ENCODE results near the gene HIGD2A. TPM values are rescaled to one million over a fixed set of nuclear protein-coding genes. Genes with fewer than 3 reads are reported as not detected.

HIGD2A gene
- total RNA-seq, 1 experiment from 2014 or later = 98.2 TPM

- TF ChIP-seq MAX (CRISPR knock-in tag; IDR thresholded peaks at IDR 0.05) (peak; percentile 84; the same call in 1 of the 2 replicates), NR1H2 (CRISPR knock-in tag; IDR thresholded peaks at IDR 0.05) (no peak), CREB1 (CRISPR knock-in tag; IDR thresholded peaks at IDR 0.05) (peak; percentile 55; the same call in 1 of the 2 replicates), USF1 (CRISPR knock-in tag; IDR thresholded peaks at IDR 0.05) (0 out of 2 replicates have a peak, but pooled peaks have one; percentile 41), GABPB1 (CRISPR knock-in tag; IDR thresholded peaks at IDR 0.05) (no peak), JAZF1 (CRISPR knock-in tag; IDR thresholded peaks at IDR 0.05) (no peak), ATF6 (CRISPR knock-in tag; IDR thresholded peaks at IDR 0.05) (no peak), ZNF263 (CRISPR knock-in tag; IDR thresholded peaks at IDR 0.05; ENCODE audit: low read depth) (no peak), ZNF232 (CRISPR knock-in tag; IDR thresholded peaks at IDR 0.05) (peak; percentile 86), HMGA2 (CRISPR knock-in tag; IDR thresholded peaks at IDR 0.05) (no peak), ERG (CRISPR knock-in tag; IDR thresholded peaks at IDR 0.05) (no peak), PRRX2 (CRISPR knock-in tag; IDR thresholded peaks at IDR 0.05) (no peak), ZMAT4 (CRISPR knock-in tag; IDR thresholded peaks at IDR 0.05) (no peak), NFATC4 (CRISPR knock-in tag; IDR thresholded peaks at IDR 0.05) (no peak), NR2C2 (CRISPR knock-in tag; IDR thresholded peaks at IDR 0.05) (0 out of 2 replicates have a peak, but pooled peaks have one; percentile 13), EMX1 (CRISPR knock-in tag; IDR thresholded peaks at IDR 0.05) (no peak), USF2 (CRISPR knock-in tag; IDR thresholded peaks at IDR 0.05) (peak; percentile 26; the same call in 1 of the 2 replicates), ZNF396 (CRISPR knock-in tag; IDR thresholded peaks at IDR 0.05; ENCODE audit: borderline replicate concordance) (no peak), IRF2 (CRISPR knock-in tag; IDR thresholded peaks at IDR 0.05; ENCODE audit: borderline replicate concordance, low read depth) (no peak), CREM (CRISPR knock-in tag; IDR thresholded peaks at IDR 0.05) (peak; percentile 62; the same call in 1 of the 2 replicates), IRF1 (CRISPR knock-in tag; IDR thresholded peaks at IDR 0.05) (peak; percentile 89), E2F1 (CRISPR knock-in tag; IDR thresholded peaks at IDR 0.05) (no peak), ATF3 (CRISPR knock-in tag; conservative IDR thresholded peaks at IDR 0.05) (no peak), MYBL2 (CRISPR knock-in tag; IDR thresholded peaks at IDR 0.05) (peak; percentile 73), OVOL2 (CRISPR knock-in tag; IDR thresholded peaks at IDR 0.05; ENCODE audit: borderline replicate concordance) (no peak), ZNF317 (CRISPR knock-in tag; IDR thresholded peaks at IDR 0.05; ENCODE audit: borderline replicate concordance, low read depth) (no peak), JUN (CRISPR knock-in tag; IDR thresholded peaks at IDR 0.05) (no peak), TP53 (CRISPR knock-in tag; IDR thresholded peaks at IDR 0.05) (no peak)
Measured at GRCh38 chr5:176365351-176366231, 23.0 kb upstream of the HIGD2A start, which contains the start of gene ARL10 (continued).

Measured in WTC11 (cell line).